ENCODE data around the gene IPO5. TPM values are rescaled to one million over a fixed set of nuclear protein-coding genes. Genes with fewer than 3 reads are reported as not detected.

The IPO5 gene
- total and polyA plus RNA-seq, 3 experiments from 2014 or later, result 38.2 to 239 (median 225) TPM

DNA sequence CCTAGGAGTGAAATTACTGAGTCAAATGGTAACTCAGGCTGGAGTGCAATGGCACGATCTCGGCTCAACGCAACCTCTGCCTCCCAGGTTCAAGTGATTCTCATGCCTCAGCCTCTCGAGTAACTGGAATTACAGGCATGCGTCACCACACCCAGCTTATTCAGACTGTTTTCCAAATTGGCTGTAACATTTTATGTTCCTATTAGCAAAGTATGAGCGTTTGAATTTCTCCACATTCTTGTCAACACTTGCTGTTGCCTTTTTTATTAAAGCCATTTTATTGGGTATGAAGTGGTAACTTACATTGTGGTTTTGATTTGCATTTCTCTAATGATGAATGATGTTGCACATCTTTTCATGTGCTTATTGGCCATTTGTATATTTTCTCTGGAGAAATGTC is 7.9 kb downstream of the IPO5 start:
- H3K36me3 ChIP-seq (ENCODE audit: insufficient read depth, low read length), result no peaks in the 10 kb centered on the region
- Mint-ChIP-seq H3K36me3 (no peaks in the 10 kb centered on the region), H3K4me3 (no peak overlapping the region), H3K9me3 (peaks cover 0 to 2% (median 0%) of the 10 kb centered on the region in 5 donors), H3K4me1 (no peaks in the 10 kb centered on the region), H3K27me3 (peaks cover 1 to 7% of the 10 kb centered on the region in 2 donors), H3K27ac (no peak overlapping the region)
- no peaks in the 10 kb centered on the region for H3K4me1 ChIP-seq (ENCODE audit: insufficient read depth, low read length)
- H3K27me3 ChIP-seq (ENCODE audit: insufficient read depth, low read length, poor library complexity, severe bottlenecking), result no peaks in the 10 kb centered on the region
- DNase-seq, result no peak
- H3K4me3 ChIP-seq (ENCODE audit: low read length), result no peak overlapping the region
- no peaks in the 10 kb centered on the region for H3K9me3 ChIP-seq (ENCODE audit: low read length)
- ChIA-PET CTCF (no interaction called here), POLR2A (no interaction called here)
- no peak overlapping the region for H3K27ac ChIP-seq (ENCODE audit: low read depth, low read length)

DNA sequence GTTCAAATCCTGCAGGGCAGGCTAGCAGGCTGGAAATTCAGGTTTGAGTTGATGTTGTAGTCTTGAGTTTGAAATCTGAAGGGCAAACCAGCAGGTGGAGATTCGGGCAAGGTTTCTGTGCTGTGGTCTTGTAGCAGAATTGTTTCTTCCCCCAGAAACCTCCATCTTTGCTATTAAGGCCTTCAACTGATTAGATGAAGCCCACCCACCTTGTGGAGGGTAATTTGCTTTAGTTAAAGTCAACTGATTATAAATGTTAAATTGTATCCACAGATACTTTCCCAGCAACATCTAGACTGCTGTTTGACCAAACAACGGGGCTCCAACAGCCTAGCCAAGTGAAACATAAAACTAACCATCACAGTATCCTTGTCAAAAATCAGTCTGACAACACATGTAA is 9.4 kb downstream of the IPO5 start:
- no peaks in the 10 kb centered on the region for H3K4me1 ChIP-seq (ENCODE audit: insufficient read depth, low read length)
- H3K36me3 ChIP-seq (ENCODE audit: insufficient read depth, low read length), result no peaks in the 10 kb centered on the region
- H3K36me3 Mint-ChIP-seq, result no peaks in the 10 kb centered on the region
- ChIA-PET POLR2A (no interaction called here), CTCF (no interaction called here)
- H3K27me3 ChIP-seq (ENCODE audit: insufficient read depth, low read length, poor library complexity, severe bottlenecking), result no peaks in the 10 kb centered on the region
- H3K27me3 Mint-ChIP-seq, result peaks cover 2 to 14% of the 10 kb centered on the region in 2 donors
- DNase-seq, result no peak
- H3K4me3 ChIP-seq (ENCODE audit: low read length), result no peak overlapping the region
- H3K4me1 Mint-ChIP-seq, result no peaks in the 10 kb centered on the region
- H3K27ac Mint-ChIP-seq, result no peak overlapping the region
- no peaks in the 10 kb centered on the region for H3K9me3 ChIP-seq (ENCODE audit: low read length)
- H3K27ac ChIP-seq (ENCODE audit: low read depth, low read length), result no peak overlapping the region
- peaks cover 0 to 2% (median 0%) of the 10 kb centered on the region in 5 donors for H3K9me3 Mint-ChIP-seq
- no peak overlapping the region for H3K4me3 Mint-ChIP-seq

- DNase-seq, result no peak
- Histone ChIP-seq H3K4me3 (ENCODE audit: low read length) (no peak overlapping the region), H3K9me3 (ENCODE audit: low read length) (no peaks in the 10 kb centered on the region), H3K36me3 (ENCODE audit: insufficient read depth, low read length) (no peaks in the 10 kb centered on the region), H3K27ac (ENCODE audit: low read depth, low read length) (no peak overlapping the region), H3K4me1 (ENCODE audit: insufficient read depth, low read length) (no peaks in the 10 kb centered on the region), H3K27me3 (ENCODE audit: insufficient read depth, low read length, poor library complexity, severe bottlenecking) (no peaks in the 10 kb centered on the region)
- ChIA-PET CTCF (no interaction called here), POLR2A (no interaction called here)
- H3K27ac Mint-ChIP-seq, result peak overlapping the region in 1 of 8 donors; percentile 11
- H3K4me3 Mint-ChIP-seq, result no peak overlapping the region
- H3K9me3 Mint-ChIP-seq, result peaks cover 0 to 2% (median 0%) of the 10 kb centered on the region in 5 donors
- peaks cover 10 to 28% of the 10 kb centered on the region in 2 donors for H3K27me3 Mint-ChIP-seq
- no peaks in the 10 kb centered on the region for H3K4me1 Mint-ChIP-seq
- H3K36me3 Mint-ChIP-seq, result no peaks in the 10 kb centered on the region
These were observed 13.8 kb downstream of the IPO5 start for GRCh38 chr13:97967226-97967625.

- POLR2A ChIA-PET, result no interaction called here
- H3K4me3 Mint-ChIP-seq, result no peak overlapping the region
- Histone ChIP-seq H3K9me3 (ENCODE audit: low read length) (no peaks in the 10 kb centered on the region), H3K4me1 (ENCODE audit: insufficient read depth, low read length) (no peaks in the 10 kb centered on the region), H3K4me3 (ENCODE audit: low read length) (no peak overlapping the region), H3K36me3 (ENCODE audit: insufficient read depth, low read length) (no peaks in the 10 kb centered on the region), H3K27me3 (ENCODE audit: insufficient read depth, low read length, poor library complexity, severe bottlenecking) (no peaks in the 10 kb centered on the region), H3K27ac (ENCODE audit: low read depth, low read length) (no peak overlapping the region)
- no peak for DNase-seq
- H3K36me3 Mint-ChIP-seq, result no peaks in the 10 kb centered on the region
- peaks cover 10 to 33% of the 10 kb centered on the region in 2 donors for H3K27me3 Mint-ChIP-seq
- H3K27ac Mint-ChIP-seq, result no peak overlapping the region
- peaks cover 0 to 2% (median 0%) of the 10 kb centered on the region in 5 donors for H3K9me3 Mint-ChIP-seq
- no peaks in the 10 kb centered on the region for H3K4me1 Mint-ChIP-seq
- CTCF ChIA-PET, result no interaction called here
These were observed 14.5 kb downstream of the IPO5 start for GRCh38 chr13:97967948-97968347.

GRCh38 chr13:97971519-97971918 is 18.0 kb downstream of the IPO5 start:
- Histone ChIP-seq H3K4me3 (ENCODE audit: low read length) (no peak overlapping the region), H3K9me3 (ENCODE audit: low read length) (no peaks in the 10 kb centered on the region), H3K27ac (ENCODE audit: low read depth, low read length) (no peak overlapping the region), H3K27me3 (ENCODE audit: insufficient read depth, low read length, poor library complexity, severe bottlenecking) (no peaks in the 10 kb centered on the region), H3K36me3 (ENCODE audit: insufficient read depth, low read length) (no peaks in the 10 kb centered on the region), H3K4me1 (ENCODE audit: insufficient read depth, low read length) (peaks cover 3% of the 10 kb centered on the region)
- Mint-ChIP-seq H3K27me3 (peaks cover 10 to 27% of the 10 kb centered on the region in 2 donors), H3K9me3 (no peaks in the 10 kb centered on the region), H3K4me1 (peaks cover 5 to 11% (median 5%) of the 10 kb centered on the region in 3 donors), H3K27ac (no peak overlapping the region), H3K4me3 (no peak overlapping the region), H3K36me3 (peaks cover 0 to 4% (median 0%) of the 10 kb centered on the region in 3 donors)
- DNase-seq, result no peak
- POLR2A ChIA-PET, result no interaction called here
- CTCF ChIA-PET, result no interaction called here

DNA sequence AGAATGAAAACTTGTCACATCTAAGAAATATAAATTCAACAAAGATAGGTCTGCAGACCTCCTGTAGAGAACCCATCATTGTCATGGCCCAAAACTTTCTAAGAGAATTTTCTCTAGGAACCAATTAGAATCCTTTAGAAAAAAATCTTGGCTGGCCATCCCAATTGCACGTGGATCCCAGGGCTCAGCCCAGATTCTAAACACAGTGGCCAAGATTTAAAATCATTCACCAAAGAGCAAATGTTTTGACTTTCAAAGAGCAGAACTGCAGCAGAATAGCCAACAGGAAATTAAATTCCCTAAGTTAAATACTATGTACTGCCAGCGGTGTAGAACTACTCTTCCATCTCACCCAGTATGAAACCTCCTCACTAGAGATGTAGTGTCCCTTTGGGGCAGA is 21.3 kb downstream of the IPO5 start:
- H3K27ac ChIP-seq (ENCODE audit: low read depth, low read length), result no peak overlapping the region
- peaks cover 17% of the 10 kb centered on the region for H3K4me1 ChIP-seq (ENCODE audit: insufficient read depth, low read length)
- Mint-ChIP-seq H3K4me3 (peak overlapping the region; percentile 60 to 99 (median 82)), H3K36me3 (peaks cover 0 to 7% (median 0%) of the 10 kb centered on the region in 3 donors), H3K27ac (peak overlapping the region in 3 of 8 donors; percentile 24 to 86 (median 56)), H3K9me3 (no peaks in the 10 kb centered on the region), H3K27me3 (peaks cover 1 to 6% of the 10 kb centered on the region in 2 donors), H3K4me1 (peaks cover 26 to 38% (median 31%) of the 10 kb centered on the region in 3 donors)
- no peak for DNase-seq
- no peaks in the 10 kb centered on the region for H3K27me3 ChIP-seq (ENCODE audit: insufficient read depth, low read length, poor library complexity, severe bottlenecking)
- H3K4me3 ChIP-seq (ENCODE audit: low read length), result no peak overlapping the region
- no peaks in the 10 kb centered on the region for H3K9me3 ChIP-seq (ENCODE audit: low read length)
- CTCF ChIA-PET, result no interaction called here
- POLR2A ChIA-PET, result no interaction called here
- H3K36me3 ChIP-seq (ENCODE audit: insufficient read depth, low read length), result no peaks in the 10 kb centered on the region

- POLR2A ChIA-PET, result interaction anchor here (0.6 to 1.4 kb wide), 2 partner anchors 74 to 541 kb away, joined by 3 to 7 read pairs; partner anchors contain the start of gene RAP2A
These were observed 21.9 kb downstream of the IPO5 start for GRCh38 chr13:97975280-97975847.

DNA sequence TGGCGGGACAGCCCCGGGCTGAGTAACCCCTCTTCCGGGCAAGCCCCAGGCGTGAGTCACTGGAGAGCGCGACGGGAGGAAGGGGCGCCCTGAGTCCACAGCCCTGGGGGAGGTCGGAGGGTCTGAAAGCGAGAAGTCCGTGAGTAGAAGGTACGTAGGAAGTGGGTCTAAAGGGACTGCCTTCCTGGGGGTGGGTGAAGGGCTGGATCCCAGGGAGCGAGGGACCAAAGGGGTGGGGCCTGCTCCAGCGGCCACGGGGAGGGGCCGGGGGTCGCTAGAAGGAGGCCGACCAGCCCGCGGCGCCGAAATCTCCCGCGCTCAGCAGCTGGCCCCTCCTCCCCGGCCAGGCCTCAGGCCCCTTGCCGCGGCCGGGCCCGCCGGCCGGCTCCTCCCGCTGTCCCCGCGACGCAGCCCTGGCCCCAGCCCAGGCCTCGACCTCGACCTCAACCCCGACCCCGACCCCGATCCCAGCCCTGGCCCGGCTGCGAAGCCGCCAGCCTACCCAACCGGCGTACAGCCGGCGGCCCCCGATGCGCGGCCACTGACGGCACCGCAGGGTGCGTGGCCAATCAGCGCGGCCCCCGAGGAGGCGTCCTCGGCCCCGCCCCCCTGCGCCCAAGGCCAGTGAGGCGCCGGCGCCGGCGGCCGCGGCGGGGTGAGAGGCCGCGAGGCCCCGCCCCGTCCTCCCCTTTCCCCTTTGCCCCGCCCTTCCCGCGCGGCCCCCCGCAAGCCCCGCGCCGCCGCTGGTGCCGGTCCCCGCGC is 22.6 kb downstream of the IPO5 start:
- ChIA-PET CTCF (no interaction called here), POLR2A (interaction anchor here (0.6 to 1.4 kb wide), 2 partner anchors 73 to 542 kb away, joined by 3 to 7 read pairs; partner anchors contain the start of gene RAP2A)
- H3K27ac Mint-ChIP-seq, result peak overlapping the region; percentile 86 to 96 (median 94)
- Histone ChIP-seq H3K36me3 (ENCODE audit: insufficient read depth, low read length) (no peaks in the 10 kb centered on the region), H3K27ac (ENCODE audit: low read depth, low read length) (peak overlapping the region; percentile 77), H3K9me3 (ENCODE audit: low read length) (no peaks in the 10 kb centered on the region), H3K4me3 (ENCODE audit: low read length) (peak overlapping the region; percentile 44), H3K4me1 (ENCODE audit: insufficient read depth, low read length) (peaks cover 20% of the 10 kb centered on the region), H3K27me3 (ENCODE audit: insufficient read depth, low read length, poor library complexity, severe bottlenecking) (no peaks in the 10 kb centered on the region)
- peaks cover 0 to 7% (median 0%) of the 10 kb centered on the region in 3 donors for H3K36me3 Mint-ChIP-seq
- H3K4me3 Mint-ChIP-seq, result peak overlapping the region; percentile 92 to 99 (median 93)
- H3K9me3 Mint-ChIP-seq, result no peaks in the 10 kb centered on the region
- DNase-seq, result peak; percentile 88 to 91 (median 88)
- peaks cover 1 to 6% of the 10 kb centered on the region in 2 donors for H3K27me3 Mint-ChIP-seq
- H3K4me1 Mint-ChIP-seq, result peaks cover 33 to 47% (median 36%) of the 10 kb centered on the region in 3 donors

More at GRCh38 chr13:97975280-97975847, 21.9 kb downstream of the IPO5 start:
- H3K9me3 Mint-ChIP-seq, result no peaks in the 10 kb centered on the region
- Histone ChIP-seq H3K27ac (ENCODE audit: low read depth, low read length) (peak overlapping the region; percentile 77), H3K4me1 (ENCODE audit: insufficient read depth, low read length) (peaks cover 17% of the 10 kb centered on the region), H3K4me3 (ENCODE audit: low read length) (peak overlapping the region; percentile 44), H3K9me3 (ENCODE audit: low read length) (no peaks in the 10 kb centered on the region), H3K27me3 (ENCODE audit: insufficient read depth, low read length, poor library complexity, severe bottlenecking) (no peaks in the 10 kb centered on the region), H3K36me3 (ENCODE audit: insufficient read depth, low read length) (no peaks in the 10 kb centered on the region)
- H3K27ac Mint-ChIP-seq, result peak overlapping the region; percentile 86 to 96 (median 93)
- peaks cover 0 to 7% (median 0%) of the 10 kb centered on the region in 3 donors for H3K36me3 Mint-ChIP-seq
- peaks cover 31 to 44% (median 34%) of the 10 kb centered on the region in 3 donors for H3K4me1 Mint-ChIP-seq
- DNase-seq, result no peak
- H3K27me3 Mint-ChIP-seq, result peaks cover 1 to 6% of the 10 kb centered on the region in 2 donors
- H3K4me3 Mint-ChIP-seq, result peak overlapping the region; percentile 91 to 99 (median 93)
- CTCF ChIA-PET, result no interaction called here

Measured in CD8-positive, alpha-beta memory T cell (primary cell).